Natural killer cell (primary cell): ENCODE results near the gene NUP133. TPM values are rescaled to one million over a fixed set of nuclear protein-coding genes. Genes with fewer than 3 reads are reported as not detected.

Experiments
- ATAC-seq, 3 donors: fragments of 150-1000 bp in 2 of 3; fragments of 200-7000 bp in 1 of 3; cut with Tn5 transposase; 1 replicate in 1 of 3; 2 replicates in 2 of 3; pipeline ENCODE4 v1.10.0; 2021; ENCODE audit warnings: mild to moderate bottlenecking in 2 of 3, moderate library complexity in 2 of 3
- DNase-seq, 2 donors: peaks; one replicate each; pipeline versions ENCODE4 v3.0.0 to v3.0.0-alpha.2; 2013 to 2021; ENCODE audit warnings: mixed read lengths in 1 of 2
- H3K27ac ChIP-seq: one replicate; pipeline ENCODE4 v1.5.1; 2013; ENCODE audit warnings: mild to moderate bottlenecking, low read length
- H3K27me3 ChIP-seq: one replicate; pipeline ENCODE4 v1.6.1; 2013; ENCODE audit warnings: low read length; ENCODE audit not compliant: control insufficient read depth, insufficient read depth
- H3K36me3 ChIP-seq: one replicate; pipeline ENCODE4 v1.6.1; 2013; ENCODE audit warnings: low read length; ENCODE audit not compliant: control insufficient read depth, insufficient read depth
- H3K4me1 ChIP-seq: one replicate; pipeline ENCODE4 v1.6.1; 2013; ENCODE audit warnings: low read length; ENCODE audit not compliant: control insufficient read depth, insufficient read depth
- H3K4me3 ChIP-seq: one replicate; pipeline ENCODE4 v1.5.1; 2013; ENCODE audit warnings: low read length
- H3K9me3 ChIP-seq: one replicate; pipeline ENCODE4 v1.6.1; 2013; ENCODE audit warnings: low read length; ENCODE audit not compliant: control insufficient read depth, insufficient read depth
- H3K27ac Mint-ChIP-seq, 2 donors: one replicate each; pipeline ENCODE4 v1.8.0; 2022; ENCODE audit warnings: mild to moderate bottlenecking in 2 of 2, mixed read lengths in 2 of 2, moderate library complexity in 1 of 2
- H3K27me3 Mint-ChIP-seq, 2 donors: one replicate each; pipeline ENCODE4 v1.8.0; 2022; ENCODE audit warnings: low read depth in 2 of 2, mixed read lengths in 2 of 2
- H3K36me3 Mint-ChIP-seq: one replicate; pipeline ENCODE4 v1.8.0; 2022; ENCODE audit warnings: mixed read lengths
- H3K4me1 Mint-ChIP-seq, 2 donors: one replicate each; pipeline ENCODE4 v1.8.0; 2022; ENCODE audit warnings: mixed read lengths in 2 of 2
- H3K4me3 Mint-ChIP-seq: one replicate; pipeline ENCODE4 v1.8.0; 2022; ENCODE audit warnings: mild to moderate bottlenecking, moderate library complexity, mixed read lengths
- H3K9me3 Mint-ChIP-seq, 2 donors: one replicate each; pipeline ENCODE4 v1.8.0; 2022; ENCODE audit warnings: mixed read lengths in 2 of 2
- CTCF ChIP-seq: fragments of 200-600 bp; IDR thresholded peaks from one replicate; pipeline ENCODE4 v1.8.0; 2022; ENCODE audit warnings: antibody characterized with exemption
- WGBS: methylation state at CpG from one replicate; pipeline ENCODE4 v1.1.7; 2013; ENCODE audit warnings: missing lambda C conversion rate; ENCODE audit not compliant: insufficient coverage; 5-methylcytosine and 5-hydroxymethylcytosine counted together
- intact Hi-C: fragments of 100-400 bp; cut with micrococcal nuclease; formaldehyde crosslinking; loops from one replicate; pipeline ENCODE4 v1.14.2; 2022
- total RNA-seq, 4 donors: library from RNA; stranded (reverse); fragments of 120-200 nt in 1 of 4; gene quantifications; one replicate each; pipeline versions ENCODE4 v1.2.3 to v1.2.4, GENCODE V29; 2013 to 2022

The NUP133 gene
- total RNA-seq, 3 donors from 2014 or later (not counting 1 experiment from before 2014, with no cell fraction given) = 34.5 to 40.1 (median 38.4) TPM

- peaks cover 37 to 48% of the 10 kb centered on the region in 2 donors for H3K27me3 Mint-ChIP-seq
- no peak overlapping the region for H3K4me3 ChIP-seq
- no peak overlapping the region for H3K27ac Mint-ChIP-seq
- peaks cover 16% of the 10 kb centered on the region for H3K4me1 ChIP-seq
- WGBS = 9% methylated on average over 38 of the region's 38 CpGs
- TF ChIP-seq CTCF = no peak
- DNase-seq (peak in 1 of 2 donors; percentile 15), ATAC-seq (no peak)
- no peaks in the 10 kb centered on the region for H3K36me3 Mint-ChIP-seq
- no peak overlapping the region for H3K4me3 Mint-ChIP-seq
- H3K27ac ChIP-seq = no peak overlapping the region
- intact Hi-C loops = no loop called here
- peaks cover 12% of the 10 kb centered on the region for H3K36me3 ChIP-seq
- H3K9me3 ChIP-seq = no peaks in the 10 kb centered on the region
- H3K27me3 ChIP-seq = peaks cover 46% of the 10 kb centered on the region
- peaks cover 12 to 14% of the 10 kb centered on the region in 2 donors for H3K4me1 Mint-ChIP-seq
- no peaks in the 10 kb centered on the region for H3K9me3 Mint-ChIP-seq
Measured at GRCh38 chr1:229432116-229432461, 76.1 kb downstream of the NUP133 start.

- H3K27ac ChIP-seq = no peak overlapping the region
- Mint-ChIP-seq H3K4me3 (peak overlapping the region; percentile 76), H3K27ac (no peak overlapping the region), H3K36me3 (no peaks in the 10 kb centered on the region), H3K9me3 (no peaks in the 10 kb centered on the region), H3K4me1 (peaks cover 12 to 14% of the 10 kb centered on the region in 2 donors), H3K27me3 (peaks cover 41 to 48% of the 10 kb centered on the region in 2 donors)
- no peaks in the 10 kb centered on the region for H3K9me3 ChIP-seq
- H3K4me1 ChIP-seq = peaks cover 16% of the 10 kb centered on the region
- peaks cover 12% of the 10 kb centered on the region for H3K36me3 ChIP-seq
- DNase-seq = peak in 1 of 2 donors; percentile 25
- ATAC-seq = peak in 2 of 3 donors; percentile 37 to 40
- 10% methylated on average over 65 of the region's 65 CpGs for WGBS
- peaks cover 46% of the 10 kb centered on the region for H3K27me3 ChIP-seq
- intact Hi-C loops = no loop called here
- TF ChIP-seq CTCF = no peak
- H3K4me3 ChIP-seq = no peak overlapping the region
Measured at GRCh38 chr1:229431284-229432115, 76.6 kb downstream of the NUP133 start.

GRCh38 chr1:229430761-229431283, 77.3 kb downstream of the NUP133 start:
- peak in 1 of 2 donors; percentile 53 for DNase-seq
- H3K27me3 ChIP-seq = peaks cover 46% of the 10 kb centered on the region
- H3K4me3 Mint-ChIP-seq = peak overlapping the region; percentile 76
- no peaks in the 10 kb centered on the region for H3K9me3 ChIP-seq
- WGBS = 7% methylated on average over 13 of the region's 16 CpGs
- H3K36me3 Mint-ChIP-seq = no peaks in the 10 kb centered on the region
- H3K4me1 ChIP-seq = peaks cover 16% of the 10 kb centered on the region
- H3K4me1 Mint-ChIP-seq = peaks cover 12 to 14% of the 10 kb centered on the region in 2 donors
- peaks cover 12% of the 10 kb centered on the region for H3K36me3 ChIP-seq
- H3K27ac Mint-ChIP-seq = no peak overlapping the region
- H3K9me3 Mint-ChIP-seq = no peaks in the 10 kb centered on the region
- TF ChIP-seq CTCF = no peak
- H3K27me3 Mint-ChIP-seq = peaks cover 46 to 48% of the 10 kb centered on the region in 2 donors
- no peak overlapping the region for H3K4me3 ChIP-seq
- H3K27ac ChIP-seq = no peak overlapping the region
- intact Hi-C loops = no loop called here
- ATAC-seq = peak; percentile 51 to 76 (median 53)
